Keratinocyte (primary cell): ENCODE results near the gene CAND2. TPM values are rescaled to one million over a fixed set of nuclear protein-coding genes. Genes with fewer than 3 reads are reported as not detected.

Experiments
- DNase-seq: peaks from one replicate; pipeline ENCODE4 v3.0.0-alpha.2; 2011; ENCODE audit warnings: low read depth, missing footprints, low spot score
- FAIRE-seq: peaks from 2 replicates; lab custom pipeline; 2011; peaks lifted over from hg19 to GRCh38; lab: Jason Lieb, UNC
- H2AFZ ChIP-seq: 2 replicates; pipeline ENCODE4 v1.6.0; 2012; ENCODE audit warnings: low read length, control low read depth, inconsistent platforms; ENCODE audit not compliant: control insufficient read depth
- H3K27ac ChIP-seq: 2 replicates; pipeline ENCODE4 v1.5.1; 2011; ENCODE audit warnings: low read length; ENCODE audit not compliant: control insufficient read depth, insufficient read depth
- H3K27me3 ChIP-seq: 3 replicates; pipeline ENCODE4 v1.6.0; 2011; ENCODE audit warnings: low read length; ENCODE audit not compliant: control insufficient read depth, insufficient read depth; ENCODE audit errors: extremely low read depth
- H3K36me3 ChIP-seq, 2 experiments: 2 replicates in 1 of 2; 3 replicates in 1 of 2; pipeline ENCODE4 v1.5.1; 2011; ENCODE audit warnings: low read length in 2 of 2, mild to moderate bottlenecking in 1 of 2; ENCODE audit not compliant: control insufficient read depth in 2 of 2, insufficient read depth in 2 of 2; ENCODE audit errors: extremely low read depth in 1 of 2
- H3K4me1 ChIP-seq: 3 replicates; pipeline ENCODE4 v1.5.1; 2011; ENCODE audit warnings: low read length; ENCODE audit not compliant: control insufficient read depth, insufficient read depth; ENCODE audit errors: extremely low read depth
- H3K4me2 ChIP-seq: 3 replicates; pipeline ENCODE4 v1.6.0; 2011; ENCODE audit warnings: low read depth, low read length; ENCODE audit not compliant: control insufficient read depth, insufficient read depth; ENCODE audit errors: extremely low read depth
- H3K4me3 ChIP-seq, 3 experiments: fragments of 200-600 bp in 1 of 3; sonication (generic) in 1 of 3; 2 replicates in 2 of 3; 3 replicates in 1 of 3; pipeline ENCODE4 v1.5.1; 2011 to 2016; ENCODE audit warnings: low read length in 3 of 3, mild to moderate bottlenecking in 3 of 3, control low read depth in 2 of 3, inconsistent platforms in 1 of 3, low read depth in 1 of 3, mixed read lengths in 1 of 3, mixed run types in 1 of 3, moderate library complexity in 1 of 3; ENCODE audit not compliant: control insufficient read depth in 2 of 3, insufficient read depth in 2 of 3; ENCODE audit errors: extremely low read depth in 1 of 3
- H3K79me2 ChIP-seq: 2 replicates; pipeline ENCODE4 v1.6.0; 2012; ENCODE audit warnings: low read length; ENCODE audit not compliant: control insufficient read depth, insufficient read depth
- H3K9ac ChIP-seq: 3 replicates; pipeline ENCODE4 v1.6.0; 2011; ENCODE audit warnings: low read length; ENCODE audit not compliant: control insufficient read depth, insufficient read depth; ENCODE audit errors: extremely low read depth
- H3K9me1 ChIP-seq: 3 replicates; pipeline ENCODE4 v1.6.0; 2011; ENCODE audit warnings: low read length; ENCODE audit not compliant: control insufficient read depth, insufficient read depth; ENCODE audit errors: extremely low read depth
- H3K9me3 ChIP-seq: 2 replicates; pipeline ENCODE4 v1.5.1; 2012; ENCODE audit warnings: low read depth, low read length; ENCODE audit not compliant: control insufficient read depth
- H4K20me1 ChIP-seq: 3 replicates; pipeline ENCODE4 v1.6.0; 2011; ENCODE audit warnings: low read length; ENCODE audit not compliant: control insufficient read depth, insufficient read depth; ENCODE audit errors: extremely low read depth
- CTCF ChIP-seq, 3 experiments: IDR thresholded peaks in 1 of 3; conservative IDR thresholded peaks in 1 of 3; optimal IDR thresholded peaks in 1 of 3; 2 replicates in 2 of 3; 3 replicates in 1 of 3; pipeline versions ENCODE3 to v1.5.1; 2011; ENCODE audit warnings: low read length in 3 of 3, mild to moderate bottlenecking in 3 of 3, moderate library complexity in 2 of 3, control low read depth in 1 of 3, inconsistent platforms in 1 of 3; ENCODE audit not compliant: insufficient read depth in 2 of 3; ENCODE audit errors: extremely low read depth in 1 of 3
- EZH2 ChIP-seq: IDR thresholded peaks from one replicate; pipeline ENCODE4 v1.6.1; 2012; ENCODE audit warnings: inconsistent platforms, mild to moderate bottlenecking, low read length, moderate library complexity
- dilution Hi-C: fragments of 300-500 bp; cut with MboI; formaldehyde crosslinking; loops from one replicate; pipeline ENCODE4 v1.7.0; 2020; ENCODE audit warnings: low sequenced_read_pairs; ENCODE audit not compliant: extremely low pct_ligation_motif_present
- polyA plus RNA-seq, 5 experiments: library from polyadenylated mRNA; depleted of rRNA in 3 of 5; stranded (reverse) in 3 of 5; stranded (forward) in 1 of 5; unstranded in 1 of 5; fragments of >200 nt; gene quantifications; 1 replicate in 1 of 5; 2 replicates in 3 of 5; 3 replicates in 1 of 5; pipeline versions ENCODE4 v1.2.1 to v1.2.3, GENCODE V29; 2011 to 2012; ENCODE audit warnings: missing spikeins in 2 of 5, low read depth in 1 of 5, low replicate concordance in 1 of 5

Gene CAND2
- polyA plus RNA-seq, 1 donor (not counting 4 experiments of a cell fraction or from before 2014, with no cell fraction given), result 0.05 TPM

DNA sequence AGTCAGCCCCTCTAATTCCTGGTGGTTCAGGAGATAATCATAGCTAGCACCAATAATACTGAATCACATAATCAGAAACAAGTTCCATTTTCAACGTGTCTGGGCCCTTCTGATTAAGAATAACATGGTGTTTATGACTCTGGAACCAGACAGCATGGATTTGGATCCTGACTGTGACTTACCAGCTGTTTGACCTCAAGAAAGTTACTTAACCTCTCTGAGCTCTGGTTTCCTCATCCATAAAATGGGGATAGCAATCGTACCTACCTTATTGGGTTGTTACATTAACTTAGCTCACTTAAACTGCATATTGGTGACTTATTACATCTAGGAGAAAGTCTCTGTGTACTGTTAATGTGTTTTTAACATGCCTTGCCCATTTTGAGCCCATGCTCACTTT is 26.7 kb upstream of the CAND2 start:
- Histone ChIP-seq H2AFZ (no peak overlapping the region), H3K4me2 (no peak overlapping the region), H4K20me1 (no peaks in the 10 kb centered on the region), H3K4me3 (no peak overlapping the region), H3K79me2 (no peaks in the 10 kb centered on the region), H3K9me1 (no peaks in the 10 kb centered on the region), H3K27ac (no peak overlapping the region), H3K9ac (no peak overlapping the region), H3K9me3 (no peaks in the 10 kb centered on the region), H3K4me1 (no peaks in the 10 kb centered on the region), H3K27me3 (no peaks in the 10 kb centered on the region), H3K36me3 (no peaks in the 10 kb centered on the region)
- TF ChIP-seq CTCF (optimal IDR thresholded peaks at IDR 0.05 in 1 of 3, IDR thresholded peaks at IDR 0.05 in 1 of 3, conservative IDR thresholded peaks at IDR 0.05 in 1 of 3; ENCODE audit: extremely low read depth in 1 of 3, insufficient read depth in 2 of 3, low read length in 3 of 3) (no peak), EZH2 (no peak)
- DNase-seq, result no peak
- dilution Hi-C loops, result no loop called here
- no peak for FAIRE-seq

DNA sequence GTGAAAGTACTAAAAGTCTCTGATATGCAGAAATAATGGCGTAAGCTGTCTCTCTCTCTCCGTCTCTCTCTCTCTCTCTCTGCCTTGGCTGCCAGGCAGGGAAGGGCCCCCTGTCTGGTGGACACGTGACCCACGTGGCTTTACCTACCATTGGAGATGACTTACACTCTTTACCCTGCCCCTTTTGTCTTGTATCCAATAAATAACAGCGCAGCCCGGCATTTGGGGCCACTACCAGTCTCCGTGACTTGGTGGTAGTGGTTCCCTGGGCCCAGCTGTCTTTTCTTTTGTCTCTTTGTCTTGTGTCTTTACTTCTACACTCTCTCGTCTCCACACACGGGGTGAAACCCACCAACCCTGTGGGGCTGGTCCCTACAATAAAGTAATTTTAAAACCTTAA is 25.2 kb upstream of the CAND2 start:
- dilution Hi-C loops, result no loop called here
- no peak for TF ChIP-seq CTCF (optimal IDR thresholded peaks at IDR 0.05 in 1 of 3, IDR thresholded peaks at IDR 0.05 in 1 of 3, conservative IDR thresholded peaks at IDR 0.05 in 1 of 3; ENCODE audit: extremely low read depth in 1 of 3, insufficient read depth in 2 of 3, low read length in 3 of 3)
- no peak for TF ChIP-seq EZH2

More for the DNA sequence above, 25.2 kb upstream of the CAND2 start:
- Histone ChIP-seq H3K9me1 (no peaks in the 10 kb centered on the region), H3K9me3 (no peaks in the 10 kb centered on the region), H4K20me1 (no peaks in the 10 kb centered on the region), H3K27ac (no peak overlapping the region), H2AFZ (no peak overlapping the region), H3K27me3 (no peaks in the 10 kb centered on the region), H3K36me3 (no peaks in the 10 kb centered on the region), H3K9ac (no peak overlapping the region), H3K4me2 (no peak overlapping the region), H3K4me1 (no peaks in the 10 kb centered on the region), H3K79me2 (no peaks in the 10 kb centered on the region), H3K4me3 (no peak overlapping the region)
- FAIRE-seq (no peak), DNase-seq (no peak)
